ENCODE data around the gene FCRLB. TPM values are rescaled to one million over a fixed set of nuclear protein-coding genes. Genes with fewer than 3 reads are reported as not detected.

FCRLB gene
- total and polyA plus RNA-seq, 9 of the 15 experiments (the other 6 are each of a cell fraction or from before 2014, with no cell fraction given): 0.20 to 4.6 (median 1.3) TPM

- no TSS peak for BruUV-seq (replicated peaks)
- Histone ChIP-seq H3K79me2 (ENCODE audit: control insufficient read depth, insufficient read depth, low read length) (no peaks in the 10 kb centered on the region), H3K4me2 (ENCODE audit: insufficient read depth, low read length) (no peak overlapping the region), H3K9ac (ENCODE audit: insufficient read depth in 1 of 2, low read depth in 2 of 2, low read length in 2 of 2) (no peak overlapping the region; a peak in 1 of 4 replicates), H3K36me3 (ENCODE audit: control insufficient read depth, insufficient read depth, low read length) (no peaks in the 10 kb centered on the region), H3K9me1 (ENCODE audit: control insufficient read depth, insufficient read depth, low read length) (no peaks in the 10 kb centered on the region), H3K9me3 (replicated peaks; ENCODE audit: control insufficient read depth, insufficient read depth, low read depth, low read length) (no peaks in the 10 kb centered on the region), H3K4me3 (no peak overlapping the region), H3K27me3 (ENCODE audit: control insufficient read depth in 2 of 2, insufficient read depth in 2 of 2, low read length in 2 of 2) (no peaks in the 10 kb centered on the region), H4K20me1 (replicated peaks; ENCODE audit: control insufficient read depth, insufficient read depth, low read length) (no peaks in the 10 kb centered on the region), H3K4me1 (replicated peaks in 1 of 2; ENCODE audit: control insufficient read depth in 2 of 2, insufficient read depth in 2 of 2, low read length in 2 of 2) (peaks cover 8 to 36% of the 10 kb centered on the region in 2 experiments), H3K27ac (ENCODE audit: extremely low read depth, low read depth, low read length) (no peak overlapping the region; the same call in 2 of the 3 replicates), H2AFZ (ENCODE audit: low read depth, low read length) (peak overlapping the region; percentile 28; the same call in 1 of the 2 replicates)
- ChIA-PET POLR2A (no interaction called here), CTCF (ENCODE audit: low intra/inter-chr PET ratio) (interaction anchor here (1.6 kb wide), 1 partner anchor 12 kb away, joined by 3 read pairs; no protein-coding TSS in a partner anchor)
- FAIRE-seq (no peak), DNase-seq (ENCODE audit: extremely low read depth in 1 of 4, low spot score in 3 of 4) (no peak), ATAC-seq (peak; percentile 21; the same call in 2 of the 3 replicates)
- intact Hi-C loops (cut with micrococcal nuclease): no loop called here
- WGBS (ENCODE audit: insufficient coverage, low coverage, missing lambda C conversion rate): 35% methylated on average over 4 of the region's 4 CpGs
- in situ Hi-C loops (cut with MboI): no loop called here
- peak; percentile 67; the same call in 1 of the 2 replicates for TF ChIP-seq DMBX1 (CRISPR knock-in tag; IDR thresholded peaks at IDR 0.05; ENCODE audit: borderline replicate concordance)
- TF ChIP-seq, protein P1, sequence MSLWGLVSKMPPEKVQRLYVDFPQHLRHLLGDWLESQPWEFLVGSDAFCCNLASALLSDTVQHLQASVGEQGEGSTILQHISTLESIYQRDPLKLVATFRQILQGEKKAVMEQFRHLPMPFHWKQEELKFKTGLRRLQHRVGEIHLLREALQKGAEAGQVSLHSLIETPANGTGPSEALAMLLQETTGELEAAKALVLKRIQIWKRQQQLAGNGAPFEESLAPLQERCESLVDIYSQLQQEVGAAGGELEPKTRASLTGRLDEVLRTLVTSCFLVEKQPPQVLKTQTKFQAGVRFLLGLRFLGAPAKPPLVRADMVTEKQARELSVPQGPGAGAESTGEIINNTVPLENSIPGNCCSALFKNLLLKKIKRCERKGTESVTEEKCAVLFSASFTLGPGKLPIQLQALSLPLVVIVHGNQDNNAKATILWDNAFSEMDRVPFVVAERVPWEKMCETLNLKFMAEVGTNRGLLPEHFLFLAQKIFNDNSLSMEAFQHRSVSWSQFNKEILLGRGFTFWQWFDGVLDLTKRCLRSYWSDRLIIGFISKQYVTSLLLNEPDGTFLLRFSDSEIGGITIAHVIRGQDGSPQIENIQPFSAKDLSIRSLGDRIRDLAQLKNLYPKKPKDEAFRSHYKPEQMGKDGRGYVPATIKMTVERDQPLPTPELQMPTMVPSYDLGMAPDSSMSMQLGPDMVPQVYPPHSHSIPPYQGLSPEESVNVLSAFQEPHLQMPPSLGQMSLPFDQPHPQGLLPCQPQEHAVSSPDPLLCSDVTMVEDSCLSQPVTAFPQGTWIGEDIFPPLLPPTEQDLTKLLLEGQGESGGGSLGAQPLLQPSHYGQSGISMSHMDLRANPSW (CRISPR knock-in tag; IDR thresholded peaks at IDR 0.05): no peak
- TF ChIP-seq POU5F1 (IDR thresholded peaks at IDR 0.05; ENCODE audit: borderline replicate concordance, low read depth, low read length, partially characterized antibody): no peak
- TF ChIP-seq SMAD4 (CRISPR knock-in tag; conservative IDR thresholded peaks at IDR 0.05): peak; percentile 72
- TF ChIP-seq ZHX1 (conservative IDR thresholded peaks at IDR 0.05; ENCODE audit: low read length): no peak
- no peak for TF ChIP-seq ZNF212 (CRISPR knock-in tag; IDR thresholded peaks at IDR 0.05)
- no peak for TF ChIP-seq NR2C1 (IDR thresholded peaks at IDR 0.05)
- peak; percentile 50 for TF ChIP-seq NR2C1 (tag; IDR thresholded peaks at IDR 0.05)
- TF ChIP-seq MAZ (CRISPR knock-in tag; conservative IDR thresholded peaks at IDR 0.05 in 1 of 2, IDR thresholded peaks at IDR 0.05 in 1 of 2): no peak
- TF ChIP-seq, protein P2, sequence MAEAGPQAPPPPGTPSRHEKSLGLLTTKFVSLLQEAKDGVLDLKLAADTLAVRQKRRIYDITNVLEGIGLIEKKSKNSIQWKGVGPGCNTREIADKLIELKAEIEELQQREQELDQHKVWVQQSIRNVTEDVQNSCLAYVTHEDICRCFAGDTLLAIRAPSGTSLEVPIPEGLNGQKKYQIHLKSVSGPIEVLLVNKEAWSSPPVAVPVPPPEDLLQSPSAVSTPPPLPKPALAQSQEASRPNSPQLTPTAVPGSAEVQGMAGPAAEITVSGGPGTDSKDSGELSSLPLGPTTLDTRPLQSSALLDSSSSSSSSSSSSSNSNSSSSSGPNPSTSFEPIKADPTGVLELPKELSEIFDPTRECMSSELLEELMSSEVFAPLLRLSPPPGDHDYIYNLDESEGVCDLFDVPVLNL (CRISPR knock-in tag; IDR thresholded peaks at IDR 0.05; ENCODE audit: low read depth): no peak
- TF ChIP-seq ZNF57 (CRISPR knock-in tag; IDR thresholded peaks at IDR 0.05): no peak
- no peak for TF ChIP-seq MBD2 (IDR thresholded peaks at IDR 0.05; ENCODE audit: borderline replicate concordance, low read depth)
- peak; percentile 73; the same call in 1 of the 2 replicates for TF ChIP-seq ZNF584 (CRISPR knock-in tag; IDR thresholded peaks at IDR 0.05; ENCODE audit: low read depth)
- no peak for TF ChIP-seq PTBP1 (IDR thresholded peaks at IDR 0.05; ENCODE audit: low read depth, low read length)
- TF ChIP-seq U2AF2 (optimal IDR thresholded peaks at IDR 0.05; ENCODE audit: low read depth, low read length): no peak
Observed at GRCh38 chr1:161710560-161710959, 10.8 kb upstream of the FCRLB start.

All from K562 (cell line).